ENCODE measurements around the gene CTDP1.
A peak's percentile ranks its signal among the peaks of the same experiment; 100 is the strongest.

The CTDP1 gene, protein sequence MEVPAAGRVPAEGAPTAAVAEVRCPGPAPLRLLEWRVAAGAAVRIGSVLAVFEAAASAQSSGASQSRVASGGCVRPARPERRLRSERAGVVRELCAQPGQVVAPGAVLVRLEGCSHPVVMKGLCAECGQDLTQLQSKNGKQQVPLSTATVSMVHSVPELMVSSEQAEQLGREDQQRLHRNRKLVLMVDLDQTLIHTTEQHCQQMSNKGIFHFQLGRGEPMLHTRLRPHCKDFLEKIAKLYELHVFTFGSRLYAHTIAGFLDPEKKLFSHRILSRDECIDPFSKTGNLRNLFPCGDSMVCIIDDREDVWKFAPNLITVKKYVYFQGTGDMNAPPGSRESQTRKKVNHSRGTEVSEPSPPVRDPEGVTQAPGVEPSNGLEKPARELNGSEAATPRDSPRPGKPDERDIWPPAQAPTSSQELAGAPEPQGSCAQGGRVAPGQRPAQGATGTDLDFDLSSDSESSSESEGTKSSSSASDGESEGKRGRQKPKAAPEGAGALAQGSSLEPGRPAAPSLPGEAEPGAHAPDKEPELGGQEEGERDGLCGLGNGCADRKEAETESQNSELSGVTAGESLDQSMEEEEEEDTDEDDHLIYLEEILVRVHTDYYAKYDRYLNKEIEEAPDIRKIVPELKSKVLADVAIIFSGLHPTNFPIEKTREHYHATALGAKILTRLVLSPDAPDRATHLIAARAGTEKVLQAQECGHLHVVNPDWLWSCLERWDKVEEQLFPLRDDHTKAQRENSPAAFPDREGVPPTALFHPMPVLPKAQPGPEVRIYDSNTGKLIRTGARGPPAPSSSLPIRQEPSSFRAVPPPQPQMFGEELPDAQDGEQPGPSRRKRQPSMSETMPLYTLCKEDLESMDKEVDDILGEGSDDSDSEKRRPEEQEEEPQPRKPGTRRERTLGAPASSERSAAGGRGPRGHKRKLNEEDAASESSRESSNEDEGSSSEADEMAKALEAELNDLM

DNA sequence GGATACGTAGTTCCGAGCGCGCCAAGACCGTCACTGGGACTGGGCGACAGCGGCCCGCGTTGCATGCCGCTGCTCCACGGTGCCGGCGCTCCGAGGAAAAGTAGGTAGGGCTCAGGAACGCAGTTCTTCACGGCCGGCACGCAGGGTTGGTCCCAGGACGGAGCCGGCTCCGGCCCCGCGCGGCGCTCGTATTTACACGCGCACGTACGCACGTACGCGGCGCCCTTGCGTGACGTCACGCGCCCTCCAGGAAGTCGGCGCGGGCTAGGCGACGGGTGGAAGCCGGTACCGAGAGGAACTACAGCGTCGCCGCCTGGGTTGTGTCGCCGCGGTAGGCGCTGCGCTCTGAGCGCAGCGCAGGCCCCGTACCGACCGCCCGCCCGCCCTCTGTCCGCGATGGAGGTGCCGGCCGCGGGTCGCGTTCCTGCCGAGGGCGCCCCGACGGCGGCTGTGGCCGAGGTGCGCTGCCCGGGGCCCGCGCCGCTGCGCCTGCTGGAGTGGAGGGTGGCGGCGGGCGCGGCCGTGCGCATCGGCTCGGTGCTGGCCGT is at the start of gene CTDP1:
TSS of gene CTDP1 (plus strand) at position 252 of the 548 bp plus-strand sequence. CDS start at position 397, 145 bp downstream.
- H3K9me3 Mint-ChIP-seq (ENCODE audit: low read depth) = no peaks in the 10 kb centered on the region
- peak within 1 kb of the TSS; percentile 96 for H3K4me3 Mint-ChIP-seq
- peaks cover 64% of the 10 kb centered on the region for H3K4me1 Mint-ChIP-seq (ENCODE audit: low read depth)
- H3K36me3 Mint-ChIP-seq = peaks cover 9% of the 10 kb centered on the region
- H3K27me3 Mint-ChIP-seq = no peaks in the 10 kb centered on the region
- peak within 1 kb of the TSS; percentile 99 for H3K27ac Mint-ChIP-seq

DNA sequence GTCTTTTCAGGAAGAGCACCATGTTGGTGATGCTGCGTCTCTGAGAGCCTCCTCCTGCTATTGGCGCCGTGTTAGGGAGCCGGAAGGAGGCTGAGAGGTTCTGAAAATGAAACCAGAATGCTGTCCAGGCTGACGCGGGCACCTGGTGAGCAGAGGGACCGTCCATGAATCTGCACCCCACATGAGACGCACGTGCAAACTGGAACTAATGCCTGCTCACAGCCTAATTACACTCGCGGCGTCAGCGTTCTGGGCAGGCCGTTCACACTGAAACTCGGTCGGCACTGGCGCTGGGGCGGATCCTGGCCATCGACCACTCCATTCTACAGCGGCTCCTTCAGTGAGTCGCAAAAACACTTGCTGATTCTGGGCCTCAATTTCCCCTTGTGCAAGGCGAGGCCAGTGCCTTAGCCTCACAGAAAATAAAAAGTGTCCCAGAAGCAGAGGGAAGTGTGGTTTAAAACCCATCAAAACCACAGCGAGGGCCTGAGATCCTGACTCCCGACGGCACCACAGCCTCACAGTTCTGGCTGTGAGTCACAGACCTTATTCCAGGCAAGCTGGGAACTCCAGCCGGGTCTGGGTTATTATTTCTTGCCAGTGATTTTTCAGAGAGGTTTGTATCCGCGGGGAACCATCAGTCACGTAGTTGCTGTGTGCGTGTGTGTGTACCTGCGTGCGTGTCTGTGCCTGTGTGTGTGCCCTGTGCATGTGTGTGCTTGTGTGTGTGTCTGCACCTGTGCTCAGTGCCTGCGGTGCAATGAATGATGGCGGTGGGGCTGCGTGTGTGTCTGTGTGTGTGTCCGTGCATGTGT is 49.1 kb upstream of the CTDP1 start:
- Mint-ChIP-seq H3K27me3 (peaks cover 2% of the 10 kb centered on the region), H3K27ac (no peak overlapping the region), H3K4me3 (no peak overlapping the region), H3K36me3 (no peaks in the 10 kb centered on the region), H3K9me3 (ENCODE audit: low read depth) (no peaks in the 10 kb centered on the region), H3K4me1 (ENCODE audit: low read depth) (no peaks in the 10 kb centered on the region)

DNA sequence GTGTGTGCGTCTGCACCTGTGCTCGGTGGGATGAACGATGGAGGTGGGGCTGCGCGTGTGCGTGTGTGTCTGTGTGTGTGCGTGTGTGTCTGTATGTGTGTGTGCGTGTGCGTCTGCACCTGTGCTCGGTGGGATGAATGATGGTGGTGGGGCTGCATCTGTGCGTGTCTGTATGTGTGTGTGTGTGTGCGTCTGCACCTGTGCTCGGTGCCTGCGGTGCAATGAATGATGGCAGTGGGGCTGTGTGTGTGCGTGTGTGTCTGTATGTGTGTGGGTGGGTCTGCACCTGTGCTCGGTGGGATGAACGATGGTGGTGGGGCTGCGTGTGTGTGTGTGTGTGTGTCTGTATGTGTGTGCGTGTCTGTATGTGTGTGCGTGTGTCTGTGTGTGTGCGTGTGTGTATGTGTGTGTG is 48.5 kb upstream of the CTDP1 start:
- Mint-ChIP-seq H3K27me3 (peaks cover 2% of the 10 kb centered on the region), H3K9me3 (ENCODE audit: low read depth) (no peaks in the 10 kb centered on the region), H3K4me3 (no peak overlapping the region), H3K4me1 (ENCODE audit: low read depth) (no peaks in the 10 kb centered on the region), H3K27ac (no peak overlapping the region), H3K36me3 (no peaks in the 10 kb centered on the region)

DNA sequence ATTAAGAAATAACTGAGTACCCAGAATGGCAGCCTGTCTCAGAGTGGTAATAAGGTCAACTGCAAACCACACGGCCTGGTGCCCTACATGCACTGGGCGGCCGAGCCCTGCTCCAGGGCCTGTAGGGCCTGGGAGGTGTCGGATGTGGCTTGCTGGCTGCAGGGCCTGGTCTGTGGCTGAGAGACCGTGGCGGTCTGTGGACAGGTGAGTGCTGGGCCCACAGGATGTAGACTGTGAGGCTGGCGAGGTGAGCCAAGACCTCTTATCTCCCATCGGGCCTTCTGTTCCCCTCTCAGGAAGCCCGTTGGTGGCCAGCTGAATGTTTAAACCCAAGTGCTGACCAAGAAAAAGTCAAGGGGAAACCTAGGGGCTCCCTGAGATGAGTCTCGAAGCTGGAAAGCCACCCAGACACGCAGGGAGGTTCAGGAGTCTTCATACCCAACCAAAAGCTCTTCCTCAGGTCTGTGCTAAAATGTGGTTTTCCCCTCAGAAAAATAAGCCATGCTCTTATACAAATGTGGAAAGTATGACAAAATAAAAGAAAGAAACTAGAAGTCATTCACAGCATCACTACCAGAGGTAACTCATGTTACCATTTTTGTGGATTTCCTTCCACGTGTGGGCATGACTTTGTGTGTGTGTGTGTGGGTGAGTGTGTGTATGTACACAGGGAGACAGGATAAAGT is 47.7 kb upstream of the CTDP1 start:
- peaks cover 1% of the 10 kb centered on the region for H3K27me3 Mint-ChIP-seq
- no peak overlapping the region for H3K4me3 Mint-ChIP-seq
- no peaks in the 10 kb centered on the region for H3K36me3 Mint-ChIP-seq
- no peaks in the 10 kb centered on the region for H3K9me3 Mint-ChIP-seq (ENCODE audit: low read depth)
- H3K27ac Mint-ChIP-seq = no peak overlapping the region
- H3K4me1 Mint-ChIP-seq (ENCODE audit: low read depth) = no peaks in the 10 kb centered on the region

DNA sequence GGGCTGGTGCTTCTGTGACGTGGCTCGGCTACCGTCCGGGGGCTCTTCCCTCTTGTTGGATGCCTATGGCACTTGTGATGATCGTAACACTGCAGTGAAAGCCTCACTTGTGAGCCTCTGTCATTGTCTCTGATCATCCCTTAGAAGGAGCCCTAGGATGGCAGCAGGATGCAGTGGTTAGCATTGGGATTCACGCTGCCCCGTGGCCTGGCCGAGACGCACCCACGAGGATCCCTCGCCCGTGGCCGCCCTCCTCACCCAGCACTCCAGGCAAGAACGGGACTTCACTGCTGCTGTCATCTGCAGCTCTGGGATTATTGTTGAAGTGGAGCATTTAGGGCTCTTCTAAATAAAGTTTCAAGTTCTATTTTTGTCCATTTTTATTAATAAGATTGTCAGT is 46.8 kb upstream of the CTDP1 start:
- Mint-ChIP-seq H3K4me3 (no peak overlapping the region), H3K36me3 (no peaks in the 10 kb centered on the region), H3K27ac (no peak overlapping the region), H3K9me3 (ENCODE audit: low read depth) (no peaks in the 10 kb centered on the region), H3K4me1 (ENCODE audit: low read depth) (no peaks in the 10 kb centered on the region), H3K27me3 (peaks cover 3% of the 10 kb centered on the region)

DNA sequence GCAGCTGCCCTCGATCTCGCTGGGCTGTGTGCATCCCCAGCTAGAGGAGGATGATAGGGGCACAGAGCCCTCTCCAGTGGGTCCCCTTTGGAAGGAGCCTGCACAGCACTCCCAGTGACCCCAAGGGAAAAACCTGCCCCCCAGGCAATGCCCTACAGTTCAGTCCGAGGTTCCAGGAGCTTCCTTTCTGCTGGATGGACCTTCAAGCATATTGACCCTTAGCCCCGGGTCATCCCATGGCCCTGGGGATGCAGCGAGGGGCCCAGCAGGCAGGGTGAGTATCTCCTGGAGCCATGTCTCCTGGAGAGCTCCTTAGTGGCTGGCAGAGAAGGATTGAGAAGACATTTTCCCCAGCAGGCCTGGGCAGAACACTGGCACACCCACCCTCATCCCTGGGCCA is 45.4 kb upstream of the CTDP1 start:
- Mint-ChIP-seq H3K9me3 (ENCODE audit: low read depth) (no peaks in the 10 kb centered on the region), H3K36me3 (no peaks in the 10 kb centered on the region), H3K27ac (no peak overlapping the region), H3K4me3 (no peak overlapping the region), H3K27me3 (peaks cover 5% of the 10 kb centered on the region), H3K4me1 (ENCODE audit: low read depth) (no peaks in the 10 kb centered on the region)

DNA sequence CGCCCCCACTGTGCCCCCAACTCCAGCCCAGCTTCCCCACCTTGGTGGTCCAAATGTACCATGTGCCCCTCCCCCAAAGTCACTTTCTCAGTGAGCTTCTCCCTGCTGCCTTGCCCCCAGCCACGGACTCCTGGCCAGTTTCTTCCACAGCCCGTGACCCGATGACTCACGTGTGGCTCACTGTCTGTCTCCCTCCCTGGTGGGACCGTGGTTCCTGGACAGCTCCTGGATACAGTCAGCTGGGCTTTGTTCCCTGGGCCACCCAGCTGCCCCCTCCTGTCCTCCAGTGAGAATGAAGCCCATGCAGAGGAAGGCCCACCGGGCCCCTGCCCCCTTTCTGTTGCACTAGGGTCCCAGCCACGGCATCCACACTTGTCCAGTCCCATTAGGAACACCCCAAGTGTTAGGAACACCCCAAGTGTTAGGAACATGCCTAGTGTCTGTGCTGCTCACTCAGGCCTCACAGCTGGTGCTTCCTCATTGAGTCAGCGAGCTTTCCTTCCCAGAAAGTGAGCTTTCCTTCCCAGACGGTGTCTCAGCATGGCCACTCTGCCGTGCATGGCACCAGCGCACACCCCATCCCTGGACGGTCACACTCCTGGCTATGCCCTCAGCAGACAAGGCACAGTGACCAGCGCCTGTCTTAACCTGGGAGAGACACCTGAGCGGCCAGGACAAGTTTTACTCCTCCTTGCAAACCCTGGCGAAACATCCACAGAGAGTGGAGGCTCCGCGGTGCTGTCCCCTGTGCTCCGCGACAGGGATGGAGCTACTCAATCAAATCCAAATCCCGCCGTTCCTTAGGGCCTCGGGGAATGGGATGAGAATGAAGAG is 44.8 kb upstream of the CTDP1 start:
- Mint-ChIP-seq H3K4me3 (no peak overlapping the region), H3K27me3 (peaks cover 5% of the 10 kb centered on the region), H3K4me1 (ENCODE audit: low read depth) (no peaks in the 10 kb centered on the region), H3K9me3 (ENCODE audit: low read depth) (no peaks in the 10 kb centered on the region), H3K27ac (no peak overlapping the region), H3K36me3 (no peaks in the 10 kb centered on the region)

DNA sequence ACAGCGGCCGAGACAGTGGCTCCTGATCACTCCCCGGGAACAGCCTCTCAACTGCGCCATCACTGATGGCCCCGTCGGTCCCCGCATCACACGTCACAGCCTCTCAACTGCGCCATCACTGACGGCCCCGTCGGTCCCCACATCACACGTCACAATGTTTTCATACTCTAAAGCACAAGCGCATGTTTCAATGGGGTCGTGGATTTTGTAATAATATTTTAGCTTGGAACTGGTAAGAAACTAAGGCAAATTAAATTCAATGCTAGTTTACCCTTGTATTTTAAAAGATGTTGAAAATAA is 44.2 kb upstream of the CTDP1 start:
- Mint-ChIP-seq H3K4me1 (ENCODE audit: low read depth) (no peaks in the 10 kb centered on the region), H3K9me3 (ENCODE audit: low read depth) (no peaks in the 10 kb centered on the region), H3K36me3 (no peaks in the 10 kb centered on the region), H3K27ac (no peak overlapping the region), H3K4me3 (no peak overlapping the region), H3K27me3 (peaks cover 5% of the 10 kb centered on the region)

DNA sequence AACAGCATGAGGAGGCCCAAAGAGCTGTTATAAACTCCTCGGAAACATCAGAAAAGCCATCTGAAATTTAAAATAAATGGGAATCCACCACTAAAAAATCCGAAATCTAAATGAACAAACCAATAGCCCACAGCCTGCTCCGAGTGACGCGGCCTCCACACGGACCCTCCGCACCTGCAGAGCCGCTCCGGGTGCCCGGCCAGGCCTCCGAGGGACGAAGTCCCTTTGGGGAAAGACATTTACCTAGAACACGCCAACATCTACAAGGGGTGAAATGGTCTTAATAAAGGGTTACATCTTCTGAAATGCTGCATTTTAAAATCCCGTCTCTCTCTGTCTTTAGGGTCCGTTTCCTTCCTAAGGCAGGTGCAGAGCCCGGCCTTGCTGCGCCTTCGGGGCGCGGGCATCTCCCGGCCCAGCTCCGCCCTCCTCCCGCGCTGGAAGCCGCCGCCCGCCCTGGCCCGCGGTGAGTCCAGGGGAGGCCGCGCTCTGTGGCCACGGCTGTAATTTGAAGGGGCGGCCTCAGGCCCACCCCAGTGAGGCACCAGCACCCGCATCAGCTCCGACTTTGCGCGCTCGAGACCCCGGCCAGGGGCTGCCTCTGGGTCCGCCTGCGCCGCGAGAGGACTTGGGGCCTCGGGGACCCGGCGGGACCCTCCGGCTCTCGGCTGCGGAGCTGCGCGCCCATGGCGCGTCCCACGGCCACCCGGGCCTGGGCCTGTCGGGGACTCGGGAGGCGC is 42.3 kb upstream of the CTDP1 start:
- no peaks in the 10 kb centered on the region for H3K4me1 Mint-ChIP-seq (ENCODE audit: low read depth)
- no peak overlapping the region for H3K27ac Mint-ChIP-seq
- H3K9me3 Mint-ChIP-seq (ENCODE audit: low read depth) = no peaks in the 10 kb centered on the region
- H3K27me3 Mint-ChIP-seq = peaks cover 5% of the 10 kb centered on the region
- H3K36me3 Mint-ChIP-seq = no peaks in the 10 kb centered on the region
- H3K4me3 Mint-ChIP-seq = no peak overlapping the region

DNA sequence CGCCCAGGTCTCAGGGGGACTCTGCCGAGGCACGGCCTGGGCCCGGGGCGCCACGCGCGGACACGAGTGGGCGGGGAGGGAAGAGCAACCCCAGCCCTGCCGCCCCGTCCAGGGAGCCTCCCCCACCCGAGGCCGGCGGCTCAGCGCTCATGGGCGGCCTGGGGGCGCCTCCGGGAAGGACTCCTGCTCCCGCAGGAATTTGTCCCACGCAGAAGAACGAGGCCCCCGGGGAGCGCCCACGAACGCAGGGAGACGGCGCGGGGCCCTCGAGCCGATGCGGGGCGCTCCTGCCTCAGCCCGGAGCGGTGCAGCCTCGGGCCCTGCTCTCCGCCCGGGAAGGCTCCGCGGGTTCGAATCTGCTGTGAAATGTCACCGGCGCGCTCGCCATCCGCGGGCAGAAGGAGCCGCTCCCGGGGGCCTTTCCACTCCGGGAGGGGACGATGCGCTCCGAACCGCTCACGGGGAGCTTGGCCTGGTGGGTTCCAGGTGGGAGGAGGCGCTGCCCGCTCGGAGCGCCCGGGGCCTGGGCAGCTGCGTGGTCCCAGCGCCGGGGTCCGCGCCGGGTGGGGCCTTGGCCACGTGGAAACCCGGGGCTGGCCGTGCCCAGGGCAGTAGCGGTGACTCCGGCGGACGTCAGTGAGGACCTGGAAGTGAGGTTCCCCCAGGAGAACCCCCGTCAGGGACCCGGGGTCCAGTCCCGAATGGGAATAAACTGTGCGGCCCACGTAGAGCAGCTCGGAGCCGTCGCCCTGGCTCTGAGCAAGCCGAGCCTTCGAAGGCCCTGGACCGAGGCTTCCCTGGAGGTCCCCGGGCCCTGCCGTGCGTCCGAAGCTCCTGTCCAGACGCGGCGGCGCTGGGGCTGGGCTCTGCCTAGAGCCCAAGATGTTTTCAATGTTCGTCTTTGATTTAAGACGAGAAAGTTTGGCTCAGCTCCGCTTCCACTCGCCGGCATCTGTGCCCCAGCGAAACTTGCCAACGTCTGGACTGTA is 41.4 kb upstream of the CTDP1 start:
- peaks cover 7% of the 10 kb centered on the region for H3K4me1 Mint-ChIP-seq (ENCODE audit: low read depth)
- no peak overlapping the region for H3K4me3 Mint-ChIP-seq
- H3K27ac Mint-ChIP-seq = no peak overlapping the region
- no peaks in the 10 kb centered on the region for H3K9me3 Mint-ChIP-seq (ENCODE audit: low read depth)
- H3K27me3 Mint-ChIP-seq = peaks cover 5% of the 10 kb centered on the region
- H3K36me3 Mint-ChIP-seq = no peaks in the 10 kb centered on the region

DNA sequence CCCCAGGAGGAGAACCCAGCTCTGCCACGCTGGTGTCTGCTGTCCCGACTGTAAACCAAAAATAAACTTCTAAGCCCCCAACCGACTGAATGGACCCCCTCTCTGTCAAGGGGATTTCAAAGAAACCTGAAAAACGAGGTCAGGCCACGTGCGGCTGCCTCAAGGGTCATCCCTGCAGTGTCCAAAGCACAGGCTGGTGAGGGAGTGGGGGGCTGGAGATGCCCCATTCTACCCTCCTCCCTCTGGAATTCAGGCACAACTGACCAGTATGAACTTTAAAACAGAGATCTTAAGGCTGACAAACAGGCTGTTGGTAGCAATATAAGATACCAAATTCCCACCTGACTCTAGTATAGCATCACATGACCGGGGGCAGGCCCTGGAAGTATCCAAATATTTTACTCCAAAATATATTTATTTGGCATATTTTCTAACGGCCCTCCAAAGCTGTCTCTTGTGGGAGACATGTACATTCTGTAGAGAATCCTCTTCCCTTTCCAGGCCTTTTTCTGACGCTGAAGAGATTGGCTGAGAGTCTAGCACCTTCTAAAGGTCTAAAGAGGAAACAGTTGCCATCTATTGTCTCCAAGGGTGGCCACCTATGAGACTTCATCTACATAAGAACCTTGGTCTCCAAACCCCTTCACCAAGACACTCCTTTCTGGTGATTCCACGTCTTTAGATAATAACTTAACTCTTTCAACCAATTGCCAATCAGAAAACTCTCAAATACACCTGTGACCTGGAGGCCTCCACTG is 40.4 kb upstream of the CTDP1 start:
- peaks cover 12% of the 10 kb centered on the region for H3K4me1 Mint-ChIP-seq (ENCODE audit: low read depth)
- no peak overlapping the region for H3K4me3 Mint-ChIP-seq
- H3K27me3 Mint-ChIP-seq = peaks cover 5% of the 10 kb centered on the region
- H3K36me3 Mint-ChIP-seq = no peaks in the 10 kb centered on the region
- H3K27ac Mint-ChIP-seq = no peak overlapping the region
- H3K9me3 Mint-ChIP-seq (ENCODE audit: low read depth) = no peaks in the 10 kb centered on the region

Measured in activated naive CD8-positive, alpha-beta T cell (primary cell).